C4-2B (cell line): ENCODE measurements around the gene SNN.
A peak's percentile ranks its signal among the peaks of the same experiment; 100 is the strongest.

Experiments
- H3K27ac ChIP-seq: fragments of 450-650 bp; 2 replicates; pipeline ENCODE4 v1.5.1; 2017
- ZFX ChIP-seq: fragments of 450-650 bp; IDR thresholded peaks from 2 replicates; pipeline ENCODE4 v1.6.1; 2017
- TF ChIP-seq, protein P1 (sequence below): fragments of 450-650 bp; conservative IDR thresholded peaks from 2 replicates; pipeline ENCODE4 v1.5.1; 2017; ENCODE audit warnings: mild to moderate bottlenecking

Gene SNN

GRCh38 chr16:11630046-11630767 is 38.0 kb upstream of the SNN start:
- H3K27ac ChIP-seq = no peak overlapping the region
- TF ChIP-seq, protein P1, sequence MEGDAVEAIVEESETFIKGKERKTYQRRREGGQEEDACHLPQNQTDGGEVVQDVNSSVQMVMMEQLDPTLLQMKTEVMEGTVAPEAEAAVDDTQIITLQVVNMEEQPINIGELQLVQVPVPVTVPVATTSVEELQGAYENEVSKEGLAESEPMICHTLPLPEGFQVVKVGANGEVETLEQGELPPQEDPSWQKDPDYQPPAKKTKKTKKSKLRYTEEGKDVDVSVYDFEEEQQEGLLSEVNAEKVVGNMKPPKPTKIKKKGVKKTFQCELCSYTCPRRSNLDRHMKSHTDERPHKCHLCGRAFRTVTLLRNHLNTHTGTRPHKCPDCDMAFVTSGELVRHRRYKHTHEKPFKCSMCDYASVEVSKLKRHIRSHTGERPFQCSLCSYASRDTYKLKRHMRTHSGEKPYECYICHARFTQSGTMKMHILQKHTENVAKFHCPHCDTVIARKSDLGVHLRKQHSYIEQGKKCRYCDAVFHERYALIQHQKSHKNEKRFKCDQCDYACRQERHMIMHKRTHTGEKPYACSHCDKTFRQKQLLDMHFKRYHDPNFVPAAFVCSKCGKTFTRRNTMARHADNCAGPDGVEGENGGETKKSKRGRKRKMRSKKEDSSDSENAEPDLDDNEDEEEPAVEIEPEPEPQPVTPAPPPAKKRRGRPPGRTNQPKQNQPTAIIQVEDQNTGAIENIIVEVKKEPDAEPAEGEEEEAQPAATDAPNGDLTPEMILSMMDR = no peak
- no peak for TF ChIP-seq ZFX

- TF ChIP-seq, protein P1 = no peak
- no peak for TF ChIP-seq ZFX
- H3K27ac ChIP-seq = no peak overlapping the region
Observed at GRCh38 chr16:11630768-11631056, 37.5 kb upstream of the SNN start.

- no peak for TF ChIP-seq ZFX
- TF ChIP-seq, protein P1 = no peak
- H3K27ac ChIP-seq = no peak overlapping the region
Observed at GRCh38 chr16:11631214-11631613, 37.0 kb upstream of the SNN start.

GRCh38 chr16:11632455-11632939 is 35.8 kb upstream of the SNN start:
- no peak overlapping the region for H3K27ac ChIP-seq

GRCh38 chr16:11633113-11633512 is 35.1 kb upstream of the SNN start:
- TF ChIP-seq ZFX = no peak
- no peak overlapping the region for H3K27ac ChIP-seq

More at GRCh38 chr16:11632455-11632939, 35.8 kb upstream of the SNN start:
- TF ChIP-seq, protein P1 = no peak
- no peak for TF ChIP-seq ZFX

DNA sequence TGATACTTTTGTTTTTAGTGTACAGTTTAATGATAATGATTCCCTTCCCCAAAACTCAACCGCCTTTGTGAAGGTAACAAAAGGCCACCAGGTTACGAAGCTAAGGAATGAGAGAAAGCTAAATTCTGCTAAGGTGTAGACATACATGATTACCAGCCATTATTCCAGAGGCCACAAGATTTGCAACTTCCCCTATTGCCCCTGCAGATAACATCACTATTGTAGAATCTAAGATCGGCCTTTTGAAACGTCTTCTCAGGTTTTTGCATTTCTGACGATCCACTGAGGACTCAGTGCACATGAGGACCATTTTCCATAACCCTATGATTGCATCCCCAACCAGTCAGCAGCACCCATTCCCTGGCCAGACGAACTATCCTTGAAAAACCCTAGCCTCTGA is 33.9 kb upstream of the SNN start:
- H3K27ac ChIP-seq = no peak overlapping the region
- TF ChIP-seq ZFX = no peak

GRCh38 chr16:11635113-11635652 is 33.1 kb upstream of the SNN start:
- TF ChIP-seq, protein P1 = no peak
- TF ChIP-seq ZFX = no peak
- H3K27ac ChIP-seq = no peak overlapping the region

DNA sequence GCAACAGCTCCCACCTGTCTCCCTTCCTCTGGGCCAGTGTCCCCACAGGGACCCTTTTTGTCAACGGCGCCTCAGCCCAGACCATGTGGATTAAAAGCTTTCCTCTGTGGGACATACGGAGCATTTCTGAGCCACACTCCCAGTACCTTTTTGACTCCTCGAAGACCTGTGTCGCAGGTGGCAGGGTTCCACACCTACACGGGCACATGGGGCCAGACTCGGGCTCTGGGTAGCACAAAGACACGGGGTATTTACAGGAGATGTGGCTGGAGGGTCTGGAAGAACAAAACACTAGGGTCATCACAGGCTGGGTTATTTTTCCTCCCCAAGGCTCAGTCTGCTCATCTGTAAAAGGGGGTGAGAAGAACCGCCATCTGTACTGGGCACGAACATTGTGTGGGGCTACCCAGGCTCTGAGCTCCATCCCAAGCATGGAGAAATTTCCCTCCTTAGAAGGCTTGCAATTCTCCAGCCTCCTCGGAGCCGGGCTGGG is 32.5 kb upstream of the SNN start:
- H3K27ac ChIP-seq = peak overlapping the region; percentile 14; the same call in 1 of the 2 replicates
- TF ChIP-seq ZFX = no peak
- TF ChIP-seq, protein P1 = no peak
